ENCODE measurements around the gene UROS.

- no peak for TF ChIP-seq POLR2A (IDR thresholded peaks at IDR 0.05)
- TF ChIP-seq CTCF (IDR thresholded peaks at IDR 0.05), result no peak
Measured at GRCh38 chr10:125788156-125789034, 34.7 kb downstream of the UROS start.

All from thyroid gland (tissue), 4 donors.